K562 (cell line): Measurements from ENCODE around the gene MTMR3. TPM values are rescaled to one million over a fixed set of nuclear protein-coding genes. Genes with fewer than 3 reads are reported as not detected.

ENCODE experiments used
- ATAC-seq: fragments of 200-7000 bp; cut with Tn5 transposase; 3 replicates; pipeline ENCODE4 v1.9.1; 2020; ENCODE audit warnings: moderate library complexity
- BruUV-seq: library from RNA; stranded (reverse); fragments of 400-500 nt; replicated peaks from 2 replicates; lab custom pipeline; 2021; lab: Mats Ljungman, UMichigan
- CTCF ChIA-PET: fragments of 300-600 bp; formaldehyde crosslinking; extraction: SDS; loops from one replicate; lab custom pipeline; 2021; ENCODE audit warnings: low intra/inter-chr PET ratio; lab: Yijun Ruan, JAX
- POLR2A ChIA-PET: fragments of 300-600, 350-650 bp; sonication (Branson Sonifier 250); formaldehyde crosslinking; extraction: SDS; loops from one replicate; lab custom pipeline; 2021; ENCODE audit warnings: antibody characterized with exemption, inconsistent platforms; lab: Yijun Ruan, JAX
- DNase-seq, 4 experiments: peaks; one replicate each; pipeline versions ENCODE4 v3.0.0 to v3.0.0-alpha.2; 2011 to 2018; ENCODE audit warnings: low spot score in 3 of 4, mixed read lengths in 3 of 4; ENCODE audit errors: extremely low read depth in 1 of 4
- FAIRE-seq: peaks from 2 replicates; lab custom pipeline; 2011; peaks lifted over from hg19 to GRCh38; lab: Jason Lieb, UNC
- H2AFZ ChIP-seq: 2 replicates; pipeline ENCODE4 v1.6.0; 2011; ENCODE audit warnings: low read depth, low read length, control low read depth, inconsistent platforms
- H3K27ac ChIP-seq: fragments of 200-600 bp; 3 replicates; pipeline ENCODE4 v1.8.0; 2011; ENCODE audit warnings: low read depth, mild to moderate bottlenecking, control low read depth, inconsistent platforms, low read length, moderate library complexity, mixed read lengths; ENCODE audit errors: extremely low read depth
- H3K27me3 ChIP-seq, 2 experiments: fragments of 300-600 bp in 1 of 2; 2 replicates in 1 of 2; 3 replicates in 1 of 2; pipeline versions ENCODE4 v1.6.0 to v1.8.0; 2011; ENCODE audit warnings: inconsistent platforms in 2 of 2, low read length in 2 of 2, mild to moderate bottlenecking in 1 of 2, mixed read lengths in 1 of 2, moderate library complexity in 1 of 2; ENCODE audit not compliant: control insufficient read depth in 2 of 2, insufficient read depth in 2 of 2
- H3K36me3 ChIP-seq: fragments of 300-600 bp; 3 replicates; pipeline ENCODE4 v1.8.0; 2011; ENCODE audit warnings: mild to moderate bottlenecking, low read length, inconsistent platforms; ENCODE audit not compliant: control insufficient read depth, insufficient read depth
- H3K4me1 ChIP-seq, 2 experiments: fragments of 200-600 bp in 1 of 2; replicated peaks in 1 of 2; 2 replicates in 1 of 2; 3 replicates in 1 of 2; pipeline versions ENCODE4 v1.5.1 to v1.8.0; 2011; ENCODE audit warnings: inconsistent platforms in 2 of 2, low read length in 2 of 2, mild to moderate bottlenecking in 1 of 2, mixed read lengths in 1 of 2, moderate library complexity in 1 of 2; ENCODE audit not compliant: control insufficient read depth in 2 of 2, insufficient read depth in 2 of 2
- H3K4me2 ChIP-seq: 2 replicates; pipeline ENCODE4 v1.6.1; 2011; ENCODE audit warnings: low read length, control low read depth, inconsistent platforms, mixed read lengths; ENCODE audit not compliant: insufficient read depth
- H3K4me3 ChIP-seq: fragments of 200-600 bp; sonication (generic), shearing (Covaris generic); 2 replicates; pipeline ENCODE4 v1.5.1; 2016; ENCODE audit warnings: control low read depth, inconsistent platforms
- H3K79me2 ChIP-seq: fragments of 200-600 bp; 3 replicates; pipeline ENCODE4 v1.8.0; 2011; ENCODE audit warnings: low read length, inconsistent platforms; ENCODE audit not compliant: control insufficient read depth, insufficient read depth
- H3K9ac ChIP-seq, 2 experiments: 2 replicates each; pipeline versions ENCODE4 v1.6.0 to v1.6.1; 2011; ENCODE audit warnings: low read depth in 2 of 2, low read length in 2 of 2, control low read depth in 1 of 2, inconsistent platforms in 1 of 2, mild to moderate bottlenecking in 1 of 2, mixed read lengths in 1 of 2; ENCODE audit not compliant: insufficient read depth in 1 of 2
- H3K9me1 ChIP-seq: one replicate; pipeline ENCODE4 v1.6.0; 2011; ENCODE audit warnings: inconsistent platforms, mild to moderate bottlenecking, low read length, moderate library complexity; ENCODE audit not compliant: control insufficient read depth, insufficient read depth
- H3K9me3 ChIP-seq: replicated peaks from 2 replicates; pipeline ENCODE4 v1.5.1; 2011; ENCODE audit warnings: low read depth, low read length, inconsistent platforms; ENCODE audit not compliant: control insufficient read depth, insufficient read depth
- H4K20me1 ChIP-seq: replicated peaks from 2 replicates; pipeline ENCODE4 v1.6.1; 2011; ENCODE audit warnings: low read length, inconsistent platforms, mixed read lengths; ENCODE audit not compliant: control insufficient read depth, insufficient read depth
- CHD2 ChIP-seq: IDR thresholded peaks from 2 replicates; pipeline ENCODE4 v1.6.1; 2011; ENCODE audit warnings: low read depth, low read length
- E2F3 ChIP-seq: fragments of 250-450 bp; sonication (Bioruptor Pico); IDR thresholded peaks from 2 replicates; pipeline ENCODE4 v1.4.0; 2020; ENCODE audit warnings: mild to moderate bottlenecking
- ELF2 ChIP-seq: fragments of 250-450 bp; sonication (Bioruptor Pico); IDR thresholded peaks from 2 replicates; pipeline ENCODE4 v1.5.0; 2021; ENCODE audit warnings: mild to moderate bottlenecking
- HDAC6 ChIP-seq: IDR thresholded peaks from 2 replicates; pipeline ENCODE4 v1.6.1; 2012; ENCODE audit warnings: low read depth, mild to moderate bottlenecking, control low read depth, inconsistent platforms, low read length, moderate library complexity
- HIVEP1 ChIP-seq: fragments of 250-450 bp; sonication (Bioruptor Pico); IDR thresholded peaks from 2 replicates; pipeline ENCODE4 v1.4.0; 2020; ENCODE audit warnings: mild to moderate bottlenecking
- IRF2 ChIP-seq: sonication (generic); formaldehyde crosslinking; IDR thresholded peaks from 2 replicates; pipeline ENCODE4 v1.8.1; 2022; ENCODE audit warnings: mild to moderate bottlenecking, missing genetic modification reagents
- KAT7 ChIP-seq: sonication (generic); formaldehyde crosslinking; IDR thresholded peaks from 2 replicates; pipeline ENCODE4 v1.8.0; 2022; ENCODE audit warnings: missing genetic modification reagents, mild to moderate bottlenecking, borderline replicate concordance
- KDM2B ChIP-seq: fragments of 250-450 bp; sonication (Bioruptor Pico); IDR thresholded peaks from 2 replicates; pipeline ENCODE4 v1.8.0; 2021; ENCODE audit warnings: mild to moderate bottlenecking, moderate library complexity
- NFE2 ChIP-seq: IDR thresholded peaks from 2 replicates; pipeline ENCODE4 v1.6.1; 2014; ENCODE audit warnings: antibody characterized with exemption, low read depth
- NR2C1 ChIP-seq, 2 experiments: fragments of 450-650 bp; IDR thresholded peaks; 2 replicates each; pipeline ENCODE4 v1.6.1; 2017; ENCODE audit warnings: mild to moderate bottlenecking in 2 of 2, antibody characterized with exemption in 1 of 2, inconsistent platforms in 1 of 2, missing compliant biosample characterization in 1 of 2, missing genetic modification characterization in 1 of 2
- TAF9B ChIP-seq: fragments of 450-650 bp; IDR thresholded peaks from 2 replicates; pipeline ENCODE4 v1.6.1; 2018; ENCODE audit warnings: mild to moderate bottlenecking; ENCODE audit not compliant: partially characterized antibody
- ZNF217 ChIP-seq: sonication (generic); formaldehyde crosslinking; IDR thresholded peaks from 2 replicates; pipeline ENCODE4 v1.8.0; 2022; ENCODE audit warnings: mild to moderate bottlenecking, missing genetic modification reagents
- ZNF232 ChIP-seq: sonication (generic); formaldehyde crosslinking; IDR thresholded peaks from 2 replicates; pipeline ENCODE4 v1.8.0; 2022; ENCODE audit warnings: mild to moderate bottlenecking, missing genetic modification reagents
- ZNF584 ChIP-seq: fragments of 200-800 bp; sonication (Bioruptor generic); IDR thresholded peaks from 2 replicates; pipeline ENCODE4 v1.6.1; 2016; ENCODE audit warnings: low read depth, mild to moderate bottlenecking, missing genetic modification characterization, missing compliant biosample characterization
- WGBS: fragments of 100-300 bp; shearing (Covaris generic); methylation state at CpG from one replicate; pipeline ENCODE4 v1.1.6; 2016; ENCODE audit warnings: low coverage, mixed read lengths; ENCODE audit not compliant: insufficient coverage; ENCODE audit errors: missing lambda C conversion rate; 5-methylcytosine and 5-hydroxymethylcytosine counted together
- in situ Hi-C: fragments of 300-500 bp; cut with MboI; formaldehyde crosslinking; loops from 4 replicates; pipeline ENCODE4 v1.15.0; 2018; ENCODE audit warnings: inconsistent platforms, mixed read lengths
- intact Hi-C: fragments of 100-400 bp; cut with micrococcal nuclease; formaldehyde crosslinking; loops from 2 replicates; pipeline ENCODE4 v1.14.2; 2022
- polyA plus RNA-seq, 8 experiments: library from polyadenylated mRNA; depleted of rRNA in 4 of 8; stranded (reverse) in 5 of 8; unstranded in 3 of 8; fragments of >200 nt; fragmentation: Nextera tagmentation in 2 of 8; fragmentation: Illumina TruSeq in 1 of 8; extraction: Ambion mirVana in 2 of 8; extraction: Trizol in 1 of 8; gene quantifications; 2 replicates each; pipeline versions ENCODE4 v1.2.1 to v1.2.3, GENCODE V29; 2011 to 2014; ENCODE audit warnings: inconsistent platforms in 1 of 8, missing spikeins in 1 of 8
- total RNA-seq, 7 experiments: library from RNA; depleted of rRNA in 6 of 7; stranded (reverse); fragments of >200 nt in 6 of 7; fragmentation: Illumina TruSeq in 2 of 7; extraction: Trizol in 2 of 7; gene quantifications; 2 replicates each; pipeline versions ENCODE4 v1.2.1 to v1.2.3, GENCODE V29; 2011 to 2021; ENCODE audit warnings: low replicate concordance in 1 of 7

Gene MTMR3
- total and polyA plus RNA-seq, 9 of the 15 experiments (the other 6 are each of a cell fraction or from before 2014, with no cell fraction given): 1.6 to 13.7 (median 7.9) TPM

GRCh38 chr22:29846290-29846689 is 36.7 kb upstream of the MTMR3 start:
- in situ Hi-C loops (no loop called here), intact Hi-C loops (no loop called here)
- H3K9ac ChIP-seq: no peak overlapping the region
- DNase-seq (no peak), FAIRE-seq (no peak), ATAC-seq (no peak)
- H3K4me1 ChIP-seq: no peaks in the 10 kb centered on the region
- H3K9me3 ChIP-seq: no peaks in the 10 kb centered on the region
- H3K4me3 ChIP-seq: no peak overlapping the region
- no peaks in the 10 kb centered on the region for H3K27me3 ChIP-seq
- H3K79me2 ChIP-seq: no peaks in the 10 kb centered on the region
- H4K20me1 ChIP-seq: no peaks in the 10 kb centered on the region
- POLR2A ChIA-PET: interaction anchor here (1.0 kb wide), 1 partner anchor 8 kb away, joined by 5 read pairs; the partner anchor contains the start of gene ASCC2
- no peaks in the 10 kb centered on the region for H3K9me1 ChIP-seq
- no peak overlapping the region for H2AFZ ChIP-seq
- TF ChIP-seq ELF2 (CRISPR knock-in tag) (no peak), ZNF217 (no peak), CHD2 (no peak), KDM2B (no peak), TAF9B (no peak), E2F3 (CRISPR knock-in tag) (no peak), NR2C1 (IDR thresholded peaks at IDR 0.05) (no peak), NR2C1 (tag; IDR thresholded peaks at IDR 0.05) (no peak), ZNF232 (CRISPR knock-in tag) (no peak)
- H3K4me2 ChIP-seq: no peak overlapping the region
- no TSS peak for BruUV-seq
- 8% methylated on average over 2 of the region's 2 CpGs for WGBS
- no peak overlapping the region for H3K27ac ChIP-seq
- CTCF ChIA-PET: no interaction called here
- H3K36me3 ChIP-seq: no peaks in the 10 kb centered on the region

GRCh38 chr22:29848111-29848510 is 34.9 kb upstream of the MTMR3 start:
- no peak overlapping the region for H3K4me2 ChIP-seq
- H3K9ac ChIP-seq: no peak overlapping the region
- no peaks in the 10 kb centered on the region for H3K4me1 ChIP-seq
- FAIRE-seq (no peak), DNase-seq (no peak)
- H3K36me3 ChIP-seq: no peaks in the 10 kb centered on the region
- no peak overlapping the region for H2AFZ ChIP-seq
- TF ChIP-seq KAT7 (CRISPR knock-in tag): no peak
- TF ChIP-seq HDAC6: no peak
- no peak for TF ChIP-seq IRF2
- TF ChIP-seq NFE2: no peak
- TF ChIP-seq ZNF584 (CRISPR knock-in tag): no peak
- no peak for TF ChIP-seq HIVEP1 (CRISPR knock-in tag)
- TF ChIP-seq, all 486 proteins: peak for 0
- H3K27ac ChIP-seq: no peak overlapping the region
- H4K20me1 ChIP-seq: no peaks in the 10 kb centered on the region
- H3K79me2 ChIP-seq: no peaks in the 10 kb centered on the region
- POLR2A ChIA-PET: interaction anchor here (1.1 kb wide), 1 partner anchor 10 kb away, joined by 5 read pairs; the partner anchor contains the start of gene ASCC2
- H3K9me1 ChIP-seq: no peaks in the 10 kb centered on the region
- in situ Hi-C loops: no loop called here
- CTCF ChIA-PET: no interaction called here
- ATAC-seq: no peak
- 41% methylated on average over 3 of the region's 3 CpGs for WGBS
- no peaks in the 10 kb centered on the region for H3K9me3 ChIP-seq
- H3K27me3 ChIP-seq: no peaks in the 10 kb centered on the region
- H3K4me3 ChIP-seq: no peak overlapping the region
- no TSS peak for BruUV-seq
- intact Hi-C loops: no loop called here
